NB4 (cell line): ENCODE measurements around the gene ATP2B1.

Source experiments
- POLR2A ChIP-seq: IDR thresholded peaks from 2 replicates; pipeline ENCODE4 v1.6.1; 2011; ENCODE audit warnings: mild to moderate bottlenecking; ENCODE audit not compliant: insufficient read length; ENCODE audit errors: extremely low read depth
- TF ChIP-seq, protein P1 (sequence below): IDR thresholded peaks from one replicate; pipeline ENCODE4 v1.5.1; 2012; ENCODE audit warnings: low read depth, low read length

DNA sequence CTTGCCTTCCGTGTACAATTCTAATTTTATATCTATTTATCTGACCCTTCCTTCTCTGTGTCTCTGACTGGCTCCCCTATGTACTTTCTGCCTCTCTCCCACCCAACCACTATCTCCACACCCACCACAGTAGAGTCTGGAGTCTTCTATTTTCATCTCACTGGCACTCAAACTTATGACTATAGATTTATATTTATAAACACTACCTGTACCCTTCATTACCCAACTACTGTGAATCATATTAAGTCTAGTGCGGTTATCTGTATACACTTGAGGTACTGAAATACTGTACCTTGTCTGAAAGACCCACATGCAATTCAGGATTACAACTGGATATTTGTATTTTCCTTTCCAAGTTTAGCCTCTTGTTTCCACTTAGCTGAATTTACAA, 36.1 kb downstream of the ATP2B1 start:
- TF ChIP-seq, protein P1, sequence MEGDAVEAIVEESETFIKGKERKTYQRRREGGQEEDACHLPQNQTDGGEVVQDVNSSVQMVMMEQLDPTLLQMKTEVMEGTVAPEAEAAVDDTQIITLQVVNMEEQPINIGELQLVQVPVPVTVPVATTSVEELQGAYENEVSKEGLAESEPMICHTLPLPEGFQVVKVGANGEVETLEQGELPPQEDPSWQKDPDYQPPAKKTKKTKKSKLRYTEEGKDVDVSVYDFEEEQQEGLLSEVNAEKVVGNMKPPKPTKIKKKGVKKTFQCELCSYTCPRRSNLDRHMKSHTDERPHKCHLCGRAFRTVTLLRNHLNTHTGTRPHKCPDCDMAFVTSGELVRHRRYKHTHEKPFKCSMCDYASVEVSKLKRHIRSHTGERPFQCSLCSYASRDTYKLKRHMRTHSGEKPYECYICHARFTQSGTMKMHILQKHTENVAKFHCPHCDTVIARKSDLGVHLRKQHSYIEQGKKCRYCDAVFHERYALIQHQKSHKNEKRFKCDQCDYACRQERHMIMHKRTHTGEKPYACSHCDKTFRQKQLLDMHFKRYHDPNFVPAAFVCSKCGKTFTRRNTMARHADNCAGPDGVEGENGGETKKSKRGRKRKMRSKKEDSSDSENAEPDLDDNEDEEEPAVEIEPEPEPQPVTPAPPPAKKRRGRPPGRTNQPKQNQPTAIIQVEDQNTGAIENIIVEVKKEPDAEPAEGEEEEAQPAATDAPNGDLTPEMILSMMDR = no peak
- TF ChIP-seq POLR2A = no peak
